ENCODE data around the gene MYOCD. TPM values are rescaled to one million over a fixed set of nuclear protein-coding genes. Genes with fewer than 3 reads are reported as not detected.

The MYOCD gene
- total and polyA plus RNA-seq, 2 donors, result 0.05 to 0.80 TPM

DNA sequence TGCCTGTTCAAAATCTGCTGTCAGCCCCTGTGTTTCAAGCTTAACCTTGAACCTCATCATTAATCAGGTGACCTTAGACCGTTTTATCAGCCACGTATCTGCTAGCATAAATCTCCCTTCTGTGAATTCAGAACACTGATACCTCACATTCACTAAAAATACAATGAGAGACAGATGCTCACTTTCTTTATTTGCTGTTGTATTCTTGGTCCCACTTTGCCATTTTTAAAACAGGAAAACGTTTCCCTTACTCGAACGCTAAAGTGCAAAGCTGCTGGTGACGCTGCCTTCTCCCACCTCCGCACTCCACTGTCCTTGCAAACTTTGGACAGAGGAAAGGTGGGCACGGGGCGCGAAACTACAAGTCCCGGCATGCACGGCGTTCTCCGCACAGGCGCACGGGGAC is 123.4 kb downstream of the MYOCD start:
- no peaks in the 10 kb centered on the region for H3K36me3 ChIP-seq (ENCODE audit: control insufficient read depth in 2 of 2, insufficient read depth in 2 of 2, low read length in 1 of 2)
- no peaks in the 10 kb centered on the region for H3K4me1 ChIP-seq (ENCODE audit: control insufficient read depth in 2 of 2, insufficient read depth in 2 of 2, low read length in 2 of 2)
- 2% methylated on average over 16 of the region's 16 CpGs for WGBS
- DNase-seq (ENCODE audit: low read depth in 6 of 9, low spot score in 9 of 9), result peak in 3 of 9 donors; percentile 9 to 22 (median 9)
- H3K4me3 ChIP-seq (ENCODE audit: low read length in 2 of 2), result peak overlapping the region in 1 of 2 donors; percentile 46
- H3K27me3 ChIP-seq (ENCODE audit: control insufficient read depth in 2 of 2, insufficient read depth in 1 of 2, low read length in 1 of 2), result peaks cover 11 to 24% of the 10 kb centered on the region in 2 donors
- no peaks in the 10 kb centered on the region for H3K9me3 ChIP-seq (ENCODE audit: control insufficient read depth in 2 of 2, insufficient read depth in 1 of 2, low read length in 1 of 2)
- no peak overlapping the region for H3K27ac ChIP-seq (ENCODE audit: low read depth in 1 of 2, low read length in 1 of 2)

DNA sequence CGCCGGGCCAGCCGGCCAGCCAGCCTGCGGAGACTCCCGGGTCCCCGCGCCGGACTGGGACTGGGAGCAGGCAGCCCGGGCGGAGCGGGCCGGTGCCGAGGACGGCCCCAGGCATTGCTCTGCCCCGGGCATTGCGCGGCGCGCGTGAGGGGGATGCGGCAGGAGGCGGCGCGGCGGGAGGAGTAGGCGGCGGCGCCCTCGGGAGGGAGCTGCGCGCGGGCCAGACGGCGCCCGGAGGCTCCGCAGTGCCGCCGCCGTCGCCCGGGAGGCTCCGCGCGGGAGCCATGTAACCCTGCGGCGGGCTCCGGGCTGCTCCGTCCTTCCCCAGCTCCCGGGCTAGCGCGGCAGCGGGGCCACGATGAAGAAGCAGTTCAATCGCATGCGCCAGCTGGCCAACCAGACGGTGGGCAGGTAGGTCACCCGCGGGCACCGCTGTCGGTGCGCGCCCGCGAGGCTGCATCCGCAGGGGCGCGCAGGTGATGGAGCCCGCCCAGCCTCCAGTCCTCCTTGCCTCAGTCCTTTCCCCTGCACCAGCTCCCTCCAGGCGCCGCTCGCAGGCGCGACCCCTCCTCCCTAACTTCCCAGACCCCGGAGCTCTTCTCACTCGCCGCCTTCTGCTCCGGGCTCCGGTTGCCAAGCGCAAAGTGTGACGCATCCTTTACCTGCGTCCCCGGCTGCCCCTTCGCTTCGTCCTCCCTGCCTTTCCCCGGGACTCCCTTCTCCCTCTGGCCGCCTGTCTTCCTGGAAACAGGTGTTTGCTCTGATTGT is 124.0 kb downstream of the MYOCD start, which contains the start of gene ARHGAP44:
ARHGAP44 (plus strand) TSS at position 18 of the 768 bp plus-strand sequence; CDS start at position 359, 341 bp downstream.
- Histone ChIP-seq H3K4me3 (ENCODE audit: low read length in 2 of 2) (peak within 1 kb of the TSS; percentile 13 to 46), H3K36me3 (ENCODE audit: control insufficient read depth in 2 of 2, insufficient read depth in 2 of 2, low read length in 1 of 2) (no peaks in the 10 kb centered on the region), H3K27me3 (ENCODE audit: control insufficient read depth in 2 of 2, insufficient read depth in 1 of 2, low read length in 1 of 2) (peaks cover 11 to 24% of the 10 kb centered on the region in 2 donors), H3K9me3 (ENCODE audit: control insufficient read depth in 2 of 2, insufficient read depth in 1 of 2, low read length in 1 of 2) (no peaks in the 10 kb centered on the region), H3K4me1 (ENCODE audit: control insufficient read depth in 2 of 2, insufficient read depth in 2 of 2, low read length in 2 of 2) (no peaks in the 10 kb centered on the region), H3K27ac (ENCODE audit: low read depth in 1 of 2, low read length in 1 of 2) (no peak within 1 kb of the TSS)
- no peak for DNase-seq (ENCODE audit: low read depth in 6 of 9, low spot score in 9 of 9)
- 2% methylated on average over 85 of the region's 86 CpGs for WGBS

DNA sequence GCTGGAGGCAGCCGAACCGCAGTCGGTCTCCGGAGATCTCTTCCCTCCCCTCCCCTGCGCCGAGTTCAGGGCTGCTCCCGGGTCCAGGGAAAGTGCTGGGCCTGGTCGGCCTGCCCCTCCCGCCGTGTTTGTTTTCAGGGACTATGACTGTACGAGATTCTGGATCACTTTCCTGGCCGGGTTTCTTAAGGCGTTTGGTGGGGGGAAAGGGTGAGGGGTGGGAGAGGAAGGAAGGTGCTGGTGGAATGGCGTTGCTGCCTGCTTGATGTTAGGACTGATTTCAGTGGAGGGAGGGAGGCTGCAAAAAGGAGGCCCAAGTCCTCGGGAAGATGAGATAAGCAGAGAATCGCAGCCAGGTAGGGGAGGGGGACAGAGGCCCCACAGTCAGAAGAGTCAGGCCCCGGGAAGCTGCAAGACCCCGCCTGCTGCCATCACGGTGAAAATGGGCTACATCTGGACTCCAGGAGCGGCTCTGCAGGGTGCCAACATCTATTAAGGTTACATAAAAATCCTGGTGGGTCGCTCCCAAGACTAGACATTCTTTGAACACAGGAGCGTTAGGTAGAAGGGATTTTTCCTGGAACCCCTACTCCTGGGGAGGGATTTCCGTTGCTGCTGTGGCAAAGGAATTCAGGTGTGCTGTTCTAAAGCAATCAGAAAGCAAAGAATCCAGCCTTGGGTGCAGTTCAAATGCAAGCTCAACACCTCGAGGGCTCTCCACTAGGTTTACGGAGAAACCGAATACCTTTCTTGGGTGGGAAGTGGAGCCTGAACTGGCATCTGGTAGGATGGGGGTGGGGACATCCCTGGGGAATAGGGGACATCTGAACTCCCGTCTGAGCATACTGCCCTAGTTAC is 124.8 kb downstream of the MYOCD start:
- H3K4me3 ChIP-seq (ENCODE audit: low read length in 2 of 2), result peak overlapping the region; percentile 13 to 46
- no peak overlapping the region for H3K27ac ChIP-seq (ENCODE audit: low read depth in 1 of 2, low read length in 1 of 2)
- H3K36me3 ChIP-seq (ENCODE audit: control insufficient read depth in 2 of 2, insufficient read depth in 2 of 2, low read length in 1 of 2), result no peaks in the 10 kb centered on the region
- H3K4me1 ChIP-seq (ENCODE audit: control insufficient read depth in 2 of 2, insufficient read depth in 2 of 2, low read length in 2 of 2), result no peaks in the 10 kb centered on the region
- WGBS, result 14% methylated on average over 27 of the region's 27 CpGs
- DNase-seq (ENCODE audit: low read depth in 6 of 9, low spot score in 9 of 9), result no peak
- H3K27me3 ChIP-seq (ENCODE audit: control insufficient read depth in 2 of 2, insufficient read depth in 1 of 2, low read length in 1 of 2), result peaks cover 11 to 24% of the 10 kb centered on the region in 2 donors
- H3K9me3 ChIP-seq (ENCODE audit: control insufficient read depth in 2 of 2, insufficient read depth in 1 of 2, low read length in 1 of 2), result no peaks in the 10 kb centered on the region

DNA sequence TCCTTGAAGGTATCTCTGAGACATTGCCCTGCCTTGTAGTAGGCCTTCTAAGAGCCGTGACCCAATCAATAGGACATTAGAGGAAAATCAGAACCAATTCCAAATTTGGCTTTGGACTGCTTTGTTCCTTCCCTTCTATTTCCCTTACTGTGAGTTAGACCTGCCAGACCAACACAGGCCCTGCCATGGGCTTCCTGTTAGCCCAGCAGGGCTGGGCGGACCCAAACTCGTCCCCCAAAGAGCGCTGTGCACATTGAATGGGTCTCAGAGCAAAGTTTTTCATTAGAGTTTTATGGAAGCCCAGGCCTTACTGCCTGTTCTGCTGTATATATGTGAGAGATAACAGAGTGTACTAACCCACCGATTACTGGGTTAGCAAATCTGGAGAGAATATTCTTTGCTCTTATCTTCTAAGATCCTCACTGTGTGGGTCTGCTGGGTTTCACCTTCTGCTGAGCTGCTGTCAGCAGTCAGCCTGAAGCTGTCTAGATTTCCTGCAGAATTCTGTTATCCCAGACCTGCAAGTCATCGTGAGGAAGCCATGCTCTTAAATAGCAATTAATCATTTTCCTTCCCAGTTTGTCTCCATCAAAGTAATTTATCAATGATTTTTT is 129.3 kb downstream of the MYOCD start:
- no peaks in the 10 kb centered on the region for H3K4me1 ChIP-seq (ENCODE audit: control insufficient read depth in 2 of 2, insufficient read depth in 2 of 2, low read length in 2 of 2)
- H3K36me3 ChIP-seq (ENCODE audit: control insufficient read depth in 2 of 2, insufficient read depth in 2 of 2, low read length in 1 of 2), result no peaks in the 10 kb centered on the region
- H3K27ac ChIP-seq (ENCODE audit: low read depth in 1 of 2, low read length in 1 of 2), result no peak overlapping the region
- no peak for DNase-seq (ENCODE audit: low read depth in 6 of 9, low spot score in 9 of 9)
- H3K9me3 ChIP-seq (ENCODE audit: control insufficient read depth in 2 of 2, insufficient read depth in 1 of 2, low read length in 1 of 2), result no peaks in the 10 kb centered on the region
- H3K4me3 ChIP-seq (ENCODE audit: low read length in 2 of 2), result no peak overlapping the region
- H3K27me3 ChIP-seq (ENCODE audit: control insufficient read depth in 2 of 2, insufficient read depth in 1 of 2, low read length in 1 of 2), result peaks cover 4 to 13% of the 10 kb centered on the region in 2 donors
- 70% methylated on average over 6 of the region's 6 CpGs for WGBS

DNA sequence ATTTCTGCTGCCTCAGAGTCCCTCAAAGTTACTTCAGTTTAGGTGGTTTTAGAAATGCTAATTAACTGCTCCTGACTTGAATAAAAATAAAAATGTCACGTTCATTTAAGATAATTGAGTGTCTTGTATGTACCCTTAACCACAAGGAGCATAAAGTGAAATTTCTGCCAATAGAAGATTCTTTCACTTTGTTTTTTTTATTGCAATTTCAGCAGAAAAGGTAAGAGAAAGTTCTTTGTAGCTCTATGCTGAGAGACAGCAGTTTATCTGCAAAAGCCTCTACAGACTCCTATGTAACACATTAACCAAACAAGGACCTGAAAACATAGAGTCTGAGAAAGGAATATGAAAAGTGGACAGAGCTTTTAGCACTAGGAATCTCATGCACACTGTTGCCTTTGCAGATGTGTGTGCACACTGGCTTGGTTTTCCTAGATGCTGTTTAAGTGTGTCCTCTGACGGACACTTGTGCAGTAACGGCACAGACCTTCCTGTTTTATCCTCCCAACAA is 135.2 kb downstream of the MYOCD start:
- WGBS, result 64% methylated on average over 3 of the region's 3 CpGs
- H3K27me3 ChIP-seq (ENCODE audit: control insufficient read depth in 2 of 2, insufficient read depth in 1 of 2, low read length in 1 of 2), result no peaks in the 10 kb centered on the region
- H3K9me3 ChIP-seq (ENCODE audit: control insufficient read depth in 2 of 2, insufficient read depth in 1 of 2, low read length in 1 of 2), result no peaks in the 10 kb centered on the region
- H3K4me1 ChIP-seq (ENCODE audit: control insufficient read depth in 2 of 2, insufficient read depth in 2 of 2, low read length in 2 of 2), result no peaks in the 10 kb centered on the region
- no peaks in the 10 kb centered on the region for H3K36me3 ChIP-seq (ENCODE audit: control insufficient read depth in 2 of 2, insufficient read depth in 2 of 2, low read length in 1 of 2)
- H3K4me3 ChIP-seq (ENCODE audit: low read length in 2 of 2), result no peak overlapping the region
- no peak overlapping the region for H3K27ac ChIP-seq (ENCODE audit: low read depth in 1 of 2, low read length in 1 of 2)
- DNase-seq (ENCODE audit: low read depth in 6 of 9, low spot score in 9 of 9), result no peak

DNA sequence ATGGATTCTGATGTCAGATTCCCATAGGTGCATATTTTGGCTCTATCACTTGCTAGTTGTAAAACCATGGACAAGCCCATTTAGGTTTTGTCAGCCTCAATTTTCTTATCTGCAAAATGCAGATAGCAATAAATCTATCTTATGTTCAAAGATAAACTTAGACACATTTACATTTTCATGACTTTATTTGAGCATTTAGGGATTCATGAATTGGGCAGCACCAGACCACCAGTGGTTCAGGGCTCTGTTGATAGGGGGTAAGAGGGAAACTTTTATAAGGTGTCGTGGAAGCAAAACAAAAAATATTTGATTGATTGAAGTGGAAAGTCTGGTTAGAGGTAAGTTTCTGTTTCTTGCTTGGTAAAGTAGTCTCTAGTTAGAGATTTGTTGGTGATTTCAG is 140.9 kb downstream of the MYOCD start:
- Histone ChIP-seq H3K36me3 (ENCODE audit: control insufficient read depth in 2 of 2, insufficient read depth in 2 of 2, low read length in 1 of 2) (no peaks in the 10 kb centered on the region), H3K4me3 (ENCODE audit: low read length in 2 of 2) (no peak overlapping the region), H3K4me1 (ENCODE audit: control insufficient read depth in 2 of 2, insufficient read depth in 2 of 2, low read length in 2 of 2) (no peaks in the 10 kb centered on the region), H3K27me3 (ENCODE audit: control insufficient read depth in 2 of 2, insufficient read depth in 1 of 2, low read length in 1 of 2) (no peaks in the 10 kb centered on the region), H3K27ac (ENCODE audit: low read depth in 1 of 2, low read length in 1 of 2) (no peak overlapping the region), H3K9me3 (ENCODE audit: control insufficient read depth in 2 of 2, insufficient read depth in 1 of 2, low read length in 1 of 2) (peaks cover 0 to 7% of the 10 kb centered on the region in 2 donors)
- DNase-seq (ENCODE audit: low read depth in 6 of 9, low spot score in 9 of 9), result no peak
- 97% methylated on average over 1 of the region's 1 CpG for WGBS

DNA sequence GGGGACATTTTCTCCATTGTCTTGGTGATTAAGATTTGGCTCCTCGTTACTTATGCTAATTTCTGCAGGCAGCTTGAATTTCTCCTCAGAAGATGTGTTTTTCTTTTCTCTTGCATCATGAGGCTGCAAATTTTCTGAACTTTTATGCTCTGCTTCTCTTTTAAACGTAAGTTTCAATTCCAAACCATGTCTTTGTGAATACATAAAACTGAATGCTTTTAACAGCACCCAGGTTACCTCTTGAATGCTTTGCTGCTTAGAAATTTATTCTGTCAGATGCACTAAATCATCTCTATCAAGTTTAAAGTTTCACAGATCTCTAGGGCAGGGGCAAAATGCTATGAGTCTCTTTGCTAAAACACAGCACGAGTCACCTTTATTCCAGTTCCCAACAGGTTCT is 143.0 kb downstream of the MYOCD start:
- Histone ChIP-seq H3K9me3 (ENCODE audit: control insufficient read depth in 2 of 2, insufficient read depth in 1 of 2, low read length in 1 of 2) (peaks cover 0 to 7% of the 10 kb centered on the region in 2 donors), H3K27me3 (ENCODE audit: control insufficient read depth in 2 of 2, insufficient read depth in 1 of 2, low read length in 1 of 2) (no peaks in the 10 kb centered on the region), H3K36me3 (ENCODE audit: control insufficient read depth in 2 of 2, insufficient read depth in 2 of 2, low read length in 1 of 2) (no peaks in the 10 kb centered on the region), H3K4me3 (ENCODE audit: low read length in 2 of 2) (no peak overlapping the region), H3K4me1 (ENCODE audit: control insufficient read depth in 2 of 2, insufficient read depth in 2 of 2, low read length in 2 of 2) (no peaks in the 10 kb centered on the region), H3K27ac (ENCODE audit: low read depth in 1 of 2, low read length in 1 of 2) (no peak overlapping the region)
- WGBS, result 87% methylated on average over 3 of the region's 3 CpGs
- no peak for DNase-seq (ENCODE audit: low read depth in 6 of 9, low spot score in 9 of 9)

DNA sequence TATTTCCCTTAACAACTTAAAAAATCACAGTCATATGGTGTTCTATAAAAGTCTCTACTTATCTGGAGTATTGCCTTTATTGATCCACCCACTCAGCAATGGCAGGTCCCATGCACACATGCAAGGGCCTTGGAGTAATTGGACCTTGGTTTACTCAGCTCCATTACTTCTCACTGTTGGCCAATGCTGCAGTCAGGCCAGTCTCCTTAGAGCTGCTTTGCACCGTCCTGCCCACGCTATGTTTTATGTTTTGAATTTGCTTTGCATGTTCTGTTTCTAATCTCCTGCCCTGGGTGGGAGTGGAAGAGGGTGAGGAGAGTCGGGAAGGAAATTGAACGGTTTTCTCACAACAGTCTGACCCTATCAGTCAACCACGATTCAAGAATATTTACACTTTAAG is 147.2 kb downstream of the MYOCD start:
- Histone ChIP-seq H3K27me3 (ENCODE audit: control insufficient read depth in 2 of 2, insufficient read depth in 1 of 2, low read length in 1 of 2) (no peaks in the 10 kb centered on the region), H3K36me3 (ENCODE audit: control insufficient read depth in 2 of 2, insufficient read depth in 2 of 2, low read length in 1 of 2) (no peaks in the 10 kb centered on the region), H3K4me3 (ENCODE audit: low read length in 2 of 2) (no peak overlapping the region), H3K9me3 (ENCODE audit: control insufficient read depth in 2 of 2, insufficient read depth in 1 of 2, low read length in 1 of 2) (peaks cover 0 to 7% of the 10 kb centered on the region in 2 donors), H3K4me1 (ENCODE audit: control insufficient read depth in 2 of 2, insufficient read depth in 2 of 2, low read length in 2 of 2) (no peaks in the 10 kb centered on the region), H3K27ac (ENCODE audit: low read depth in 1 of 2, low read length in 1 of 2) (no peak overlapping the region)
- 83% methylated on average over 5 of the region's 5 CpGs for WGBS
- DNase-seq (ENCODE audit: low read depth in 6 of 9, low spot score in 9 of 9), result no peak

Data from thymus (tissue), 11 donors.